B cell (primary cell): ENCODE measurements around the gene AP2B1.

ENCODE experiments used
- CTCF ChIP-seq: fragments of 200-600 bp; IDR thresholded peaks from one replicate; pipeline ENCODE4 v1.8.0; 2022; ENCODE audit warnings: antibody characterized with exemption, mild to moderate bottlenecking
- EZH2 ChIP-seq: IDR thresholded peaks from 2 replicates; pipeline ENCODE4 v1.6.1; 2012; ENCODE audit warnings: borderline replicate concordance, low read depth, mild to moderate bottlenecking, moderate library complexity, low read length; ENCODE audit not compliant: insufficient read depth, poor library complexity, severe bottlenecking

DNA sequence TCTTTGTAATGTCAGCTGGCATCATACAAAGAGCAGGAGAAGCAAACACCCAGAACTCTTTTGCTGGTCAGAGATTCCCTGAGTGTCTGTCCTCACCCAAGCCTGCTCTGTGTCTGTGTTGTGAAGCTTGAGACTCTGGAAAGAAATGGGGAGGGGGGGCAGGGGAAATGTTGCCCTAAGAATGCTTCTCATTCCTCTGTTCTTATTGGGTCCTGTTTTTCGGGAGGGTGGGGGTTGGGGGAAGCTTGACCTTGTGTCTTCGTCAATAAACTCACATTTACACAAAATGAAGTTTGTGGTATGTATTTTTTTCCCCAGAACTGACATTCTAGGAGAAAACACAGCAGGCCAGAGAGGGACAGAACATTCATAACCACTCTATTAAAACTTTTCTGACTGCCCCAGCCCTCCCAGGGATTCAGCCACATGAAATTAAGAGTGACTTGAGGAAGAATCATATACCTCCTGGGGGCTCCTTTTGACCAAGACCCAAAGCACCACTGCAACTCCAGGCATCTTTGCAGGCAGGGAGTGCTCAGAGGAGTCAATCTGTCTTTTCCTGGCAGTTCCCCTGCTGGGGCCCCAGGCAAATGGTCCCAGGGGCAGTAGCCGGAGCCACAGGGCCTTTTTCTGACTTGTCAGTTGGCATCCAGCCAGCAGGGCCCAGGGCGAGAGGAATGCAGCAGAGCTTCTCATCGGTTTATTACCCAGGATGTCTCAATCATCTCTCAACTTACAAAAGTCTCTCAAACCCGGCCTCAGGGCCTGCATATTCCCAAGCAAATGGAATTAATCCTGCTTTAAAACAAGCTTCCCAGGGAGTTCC, 139.2 kb downstream of the AP2B1 start:
- TF ChIP-seq CTCF (no peak), EZH2 (no peak)
